ENCODE data around the gene C17orf75. TPM values are rescaled to one million over a fixed set of nuclear protein-coding genes. Genes with fewer than 3 reads are reported as not detected.
"Not testable (repeated sequence)": the region's sequence is repeated elsewhere in the genome, so short reads cannot be mapped to it uniquely, and the experiment has no call there.

Gene C17orf75
- total RNA-seq, 2 experiments from 2014 or later = 66.1 to 70.9 TPM

GRCh38 chr17:32317353-32317752, 24.6 kb downstream of the C17orf75 start:
- intact Hi-C loops (cut with micrococcal nuclease; ENCODE audit: unreplicated experiment) = no loop called here
- no peak for DNase-seq (ENCODE audit: low spot score)
- H3K79me2 ChIP-seq (ENCODE audit: insufficient read depth, low read depth, low read length) = no peaks in the 10 kb centered on the region
- H2AFZ ChIP-seq (ENCODE audit: low read length) = no peak overlapping the region
- H3K27ac ChIP-seq (ENCODE audit: low read depth, low read length, poor library complexity, severe bottlenecking) = no peak overlapping the region
- CTCF ChIA-PET (ENCODE audit: unreplicated experiment) = interaction anchor here (0.5 kb wide), 1 partner anchor 171 kb away, joined by 7 read pairs; no protein-coding TSS in a partner anchor
- H4K20me1 ChIP-seq (ENCODE audit: insufficient read depth, low read length) = no peaks in the 10 kb centered on the region
- H3K4me1 ChIP-seq (ENCODE audit: insufficient read depth, low read length, poor library complexity, severe bottlenecking) = peaks cover 12% of the 10 kb centered on the region
- H3K36me3 ChIP-seq (ENCODE audit: insufficient read depth, low read length) = no peaks in the 10 kb centered on the region
- no peak overlapping the region for H3K4me2 ChIP-seq (ENCODE audit: low read length)
- BruUV-seq (replicated peaks) = no TSS peak
- TF ChIP-seq EZH2phosphoT487 (IDR thresholded peaks at IDR 0.05; ENCODE audit: borderline replicate concordance, low read depth, low read length) (no peak), CTCF (conservative IDR thresholded peaks at IDR 0.05; ENCODE audit: low read length) (no peak)
- H3K4me3 ChIP-seq (ENCODE audit: low read depth, low read length, poor library complexity, severe bottlenecking) = no peak overlapping the region
- H3K9me2 ChIP-seq (ENCODE audit: insufficient read depth, low read length) = no peaks in the 10 kb centered on the region
- H3K9me3 ChIP-seq (ENCODE audit: low read length) = no peaks in the 10 kb centered on the region
- POLR2A ChIA-PET = no interaction called here

- H3K9me2 ChIP-seq (ENCODE audit: insufficient read depth, low read length); H3K4me3 ChIP-seq (ENCODE audit: low read depth, low read length, poor library complexity, severe bottlenecking); DNase-seq (ENCODE audit: low spot score); H3K36me3 ChIP-seq (ENCODE audit: insufficient read depth, low read length); H3K27ac ChIP-seq (ENCODE audit: low read depth, low read length, poor library complexity, severe bottlenecking); intact Hi-C loops (cut with micrococcal nuclease; ENCODE audit: unreplicated experiment); H3K9me3 ChIP-seq (ENCODE audit: low read length); H3K79me2 ChIP-seq (ENCODE audit: insufficient read depth, low read depth, low read length); BruUV-seq (replicated peaks); CTCF ChIA-PET (ENCODE audit: unreplicated experiment); H3K4me2 ChIP-seq (ENCODE audit: low read length); H4K20me1 ChIP-seq (ENCODE audit: insufficient read depth, low read length); H2AFZ ChIP-seq (ENCODE audit: low read length): not testable (repeated sequence)
- H3K4me1 ChIP-seq (ENCODE audit: insufficient read depth, low read length, poor library complexity, severe bottlenecking) = peaks cover 17% of the 10 kb centered on the region
- POLR2A ChIA-PET = interaction anchor here (0.5 to 1.5 kb wide), 2 partner anchors 59 to 94 kb away, joined by 3 to 5 read pairs; no protein-coding TSS in a partner anchor
These were observed 25.3 kb downstream of the C17orf75 start for GRCh38 chr17:32316653-32317052.

- Histone ChIP-seq H3K79me2 (ENCODE audit: insufficient read depth, low read depth, low read length) (no peaks in the 10 kb centered on the region), H3K4me2 (ENCODE audit: low read length) (no peak overlapping the region), H2AFZ (ENCODE audit: low read length) (no peak overlapping the region), H3K9me3 (ENCODE audit: low read length) (no peaks in the 10 kb centered on the region), H3K4me3 (ENCODE audit: low read depth, low read length, poor library complexity, severe bottlenecking) (no peak overlapping the region), H3K9me2 (ENCODE audit: insufficient read depth, low read length) (no peaks in the 10 kb centered on the region), H4K20me1 (ENCODE audit: insufficient read depth, low read length) (no peaks in the 10 kb centered on the region), H3K4me1 (ENCODE audit: insufficient read depth, low read length, poor library complexity, severe bottlenecking) (peaks cover 29% of the 10 kb centered on the region), H3K27ac (ENCODE audit: low read depth, low read length, poor library complexity, severe bottlenecking) (no peak overlapping the region), H3K36me3 (ENCODE audit: insufficient read depth, low read length) (no peaks in the 10 kb centered on the region)
- intact Hi-C loops (cut with micrococcal nuclease; ENCODE audit: unreplicated experiment) = no loop called here
- ChIA-PET POLR2A (interaction anchor here (0.6 to 1.5 kb wide), 4 partner anchors 11 to 97 kb away, joined by 3 to 9 read pairs (median 4); no protein-coding TSS in a partner anchor), CTCF (ENCODE audit: unreplicated experiment) (no interaction called here)
- TF ChIP-seq EZH2phosphoT487 (IDR thresholded peaks at IDR 0.05; ENCODE audit: borderline replicate concordance, low read depth, low read length) (no peak), CTCF (conservative IDR thresholded peaks at IDR 0.05; ENCODE audit: low read length) (no peak)
- BruUV-seq (replicated peaks) = no TSS peak
- DNase-seq (ENCODE audit: low spot score) = no peak
These were observed 26.8 kb downstream of the C17orf75 start for GRCh38 chr17:32315171-32315570.
